HG03139 (cell line): Measurements from ENCODE around the gene OVCA2.

ENCODE experiments used
- ATAC-seq: cut with Tn5 transposase; IDR thresholded peaks from one replicate; pipeline ENCODE4 v1.9.1; 2021; ENCODE audit not compliant: unreplicated experiment

Gene OVCA2

GRCh38 chr17:2041561-2042389 lies at the start of gene OVCA2:
Gene OVCA2, plus strand, starts transcription at chr17:2042022. Its CDS starts 26 bp downstream, at chr17:2042048.
- peak; percentile 87 for ATAC-seq

- ATAC-seq, result no peak
Measured at GRCh38 chr17:1992541-1992940, 49.3 kb upstream of the OVCA2 start.

- no peak for ATAC-seq
Measured at GRCh38 chr17:1994707-1995106, 47.1 kb upstream of the OVCA2 start.

- ATAC-seq, result no peak
Measured at GRCh38 chr17:1995321-1995892, 46.4 kb upstream of the OVCA2 start.

GRCh38 chr17:1995907-1996799 lies 45.7 kb upstream of the OVCA2 start:
- no peak for ATAC-seq

- no peak for ATAC-seq
Measured at GRCh38 chr17:1996800-1997288, 45.0 kb upstream of the OVCA2 start.

- ATAC-seq, result no peak
Measured at GRCh38 chr17:1997289-1997926, 44.4 kb upstream of the OVCA2 start.

- ATAC-seq, result no peak
Measured at GRCh38 chr17:1997927-1998742, 43.7 kb upstream of the OVCA2 start.

GRCh38 chr17:1999557-2000251 lies 42.1 kb upstream of the OVCA2 start:
- ATAC-seq, result no peak

- no peak for ATAC-seq
Measured at GRCh38 chr17:2002767-2003329, 39.0 kb upstream of the OVCA2 start.

- no peak for ATAC-seq
Measured at GRCh38 chr17:2003525-2003924, 38.3 kb upstream of the OVCA2 start.

GRCh38 chr17:2004435-2004952 lies 37.3 kb upstream of the OVCA2 start:
- ATAC-seq, result no peak

- no peak for ATAC-seq
Measured at GRCh38 chr17:2008332-2009126, 33.3 kb upstream of the OVCA2 start.

GRCh38 chr17:2009737-2010136 lies 32.1 kb upstream of the OVCA2 start:
- no peak for ATAC-seq

- no peak for ATAC-seq
Measured at GRCh38 chr17:2011411-2012371, 30.1 kb upstream of the OVCA2 start.

GRCh38 chr17:2012499-2012898 lies 29.3 kb upstream of the OVCA2 start:
- no peak for ATAC-seq
